ENCODE results near the gene METTL24.
A peak's percentile ranks its signal among the peaks of the same experiment; 100 is the strongest.

METTL24 gene

GRCh38 chr6:110334423-110335180 lies 23.5 kb downstream of the METTL24 start:
- DNase-seq = no peak

DNA sequence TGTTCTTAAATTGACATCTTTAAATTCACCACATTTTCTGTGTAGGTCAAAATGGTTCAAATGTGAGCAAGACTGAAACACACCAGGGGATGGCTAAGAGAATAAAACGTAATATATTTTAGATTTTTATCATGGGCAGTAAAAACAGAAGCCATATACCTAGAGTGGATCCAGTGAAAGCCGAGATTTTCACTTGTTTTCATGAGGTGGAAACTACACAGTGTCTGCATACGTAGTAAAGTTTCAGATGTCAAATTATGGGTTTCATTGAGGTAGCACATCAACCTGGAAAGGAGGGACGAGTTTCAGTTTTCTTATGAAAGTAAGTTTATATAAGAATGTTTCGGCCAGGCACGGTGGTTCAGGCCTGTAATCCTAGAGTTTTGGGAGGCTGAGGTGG lies 25.9 kb downstream of the METTL24 start:
- DNase-seq = no peak

DNA sequence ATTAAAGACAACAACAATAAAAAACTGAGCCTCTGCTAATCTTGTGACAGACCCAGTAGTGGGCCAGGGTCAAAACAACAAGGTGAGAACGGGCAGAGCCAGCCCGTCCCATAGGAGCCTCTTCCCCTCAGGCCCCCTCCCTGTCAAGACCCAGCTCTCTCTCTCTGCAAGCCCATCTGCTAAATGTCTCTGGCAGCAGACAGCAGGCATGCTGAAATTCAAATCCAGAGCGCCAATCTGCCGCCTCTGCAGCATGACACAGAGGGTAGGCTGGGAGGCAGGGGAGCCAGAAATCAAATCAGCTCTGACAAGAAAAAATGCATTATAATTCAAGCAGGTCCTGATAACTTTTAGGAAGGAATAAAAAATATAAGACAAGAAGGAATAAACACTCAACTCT lies 26.3 kb downstream of the METTL24 start:
- DNase-seq = no peak

DNA sequence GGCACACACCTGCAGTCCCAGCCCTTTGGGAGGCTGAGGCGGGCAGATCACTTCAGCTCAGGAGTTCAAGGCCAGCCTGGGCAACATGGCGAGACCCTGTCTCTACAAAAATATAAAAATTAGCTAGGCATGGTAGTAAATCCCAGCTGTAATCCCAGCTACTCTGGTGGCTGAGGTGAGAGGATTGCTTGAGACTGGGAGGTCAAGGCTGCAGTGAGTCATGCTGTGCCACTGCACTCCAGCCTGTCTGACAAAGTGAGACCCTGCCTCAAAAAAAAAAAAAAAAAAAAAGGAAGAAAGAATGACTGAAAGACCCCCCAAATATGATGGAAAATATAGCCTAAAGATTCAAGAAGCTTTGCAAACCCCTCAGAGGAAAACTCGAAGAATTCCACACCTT lies 26.8 kb downstream of the METTL24 start:
- no peak for DNase-seq

DNA sequence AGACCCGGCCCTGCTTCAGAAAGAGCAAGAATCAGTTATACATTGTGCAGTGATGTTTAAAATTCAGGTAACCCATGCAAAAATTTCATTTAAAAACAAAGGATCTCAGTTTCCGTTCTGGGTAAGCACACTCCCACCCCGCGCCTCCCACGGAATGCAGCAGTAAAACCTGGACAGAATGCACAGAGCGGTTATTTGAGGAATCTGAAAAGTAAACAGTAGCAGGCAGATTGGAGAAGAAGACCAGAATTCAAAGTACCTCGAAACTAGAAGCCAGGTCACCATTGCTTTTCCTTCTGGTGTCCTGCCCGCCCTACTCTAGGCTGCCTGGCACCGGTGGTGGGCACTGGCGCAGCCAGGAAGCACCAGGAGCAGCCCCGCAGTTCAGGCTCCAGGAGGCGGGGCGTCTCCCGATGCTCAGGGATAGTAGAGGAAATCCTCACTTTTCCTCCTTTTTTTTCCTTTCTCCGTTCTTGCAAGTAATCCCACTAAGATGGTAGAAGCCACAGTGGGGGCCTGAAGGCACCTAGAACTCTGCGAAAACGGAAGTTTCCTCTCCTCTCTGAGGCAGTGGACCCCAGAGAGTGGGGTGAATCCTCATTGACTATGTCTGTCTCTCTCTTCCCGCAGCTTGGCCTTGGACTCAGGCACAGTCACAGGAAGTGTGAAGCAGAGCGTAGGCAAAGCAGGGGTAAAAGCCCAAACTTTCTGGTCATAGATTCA lies 28.3 kb downstream of the METTL24 start:
- no peak for DNase-seq

- no peak for DNase-seq
Measured at GRCh38 chr6:110329348-110329713, 28.8 kb downstream of the METTL24 start.

DNA sequence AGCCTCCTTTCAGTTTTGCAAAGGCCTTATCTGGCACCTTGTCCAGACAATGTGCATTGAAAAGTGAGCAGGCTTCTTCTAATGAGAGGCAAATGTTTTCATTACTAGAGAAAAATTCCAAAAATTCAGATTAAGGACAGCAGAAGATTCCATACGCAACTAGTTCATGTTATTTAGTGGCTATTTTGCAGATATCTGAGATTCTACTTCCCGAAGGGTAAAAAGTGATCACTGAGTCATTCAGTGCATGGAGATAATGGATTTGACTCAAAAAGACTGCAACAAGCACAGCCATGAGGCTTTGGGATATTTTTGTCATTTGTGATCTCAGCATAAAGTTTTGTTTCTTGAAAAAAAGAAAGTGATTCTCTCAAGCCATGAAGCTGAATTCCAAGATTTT lies 29.9 kb downstream of the METTL24 start:
- no peak for DNase-seq

DNA sequence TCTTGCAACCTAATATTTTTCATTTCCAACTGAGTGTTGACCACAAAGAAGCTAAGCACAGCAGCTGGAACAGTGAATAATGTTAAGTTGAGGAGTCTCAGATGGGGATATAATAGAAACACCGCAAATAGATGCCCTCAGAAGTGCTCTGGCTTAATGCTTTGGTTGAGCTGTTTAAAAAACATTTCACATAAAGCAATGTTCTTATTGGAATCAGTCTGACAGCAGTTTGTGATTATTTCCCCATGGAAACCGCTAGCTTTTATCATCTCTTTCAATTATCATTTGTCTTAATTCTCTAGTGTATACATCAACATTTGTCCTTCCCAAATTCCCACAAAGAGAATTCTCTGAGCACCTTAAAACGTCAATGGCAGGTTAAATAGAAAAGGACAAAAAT lies 30.8 kb downstream of the METTL24 start:
- DNase-seq = no peak

- DNase-seq = no peak
Measured at GRCh38 chr6:110326609-110327008, 31.5 kb downstream of the METTL24 start.

DNA sequence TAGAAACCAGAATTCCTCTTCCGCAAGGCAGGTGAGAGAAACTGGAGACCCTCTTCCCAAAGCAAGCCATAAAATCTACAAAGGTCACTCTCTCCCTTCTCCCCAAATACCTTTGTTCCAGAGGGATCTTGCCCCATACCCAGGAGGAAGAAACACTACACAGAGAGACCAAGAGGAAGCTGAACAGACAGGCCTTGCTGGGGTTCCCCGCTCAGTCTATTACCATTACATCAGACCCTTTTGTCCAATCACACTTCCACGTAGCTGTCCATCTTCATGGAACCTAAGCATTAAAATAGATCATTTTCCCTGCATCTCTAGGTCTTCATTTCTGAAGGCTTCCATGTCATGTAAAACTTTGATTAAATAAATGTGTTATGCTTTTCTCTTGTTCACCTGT lies 32.1 kb downstream of the METTL24 start:
- DNase-seq = no peak

DNA sequence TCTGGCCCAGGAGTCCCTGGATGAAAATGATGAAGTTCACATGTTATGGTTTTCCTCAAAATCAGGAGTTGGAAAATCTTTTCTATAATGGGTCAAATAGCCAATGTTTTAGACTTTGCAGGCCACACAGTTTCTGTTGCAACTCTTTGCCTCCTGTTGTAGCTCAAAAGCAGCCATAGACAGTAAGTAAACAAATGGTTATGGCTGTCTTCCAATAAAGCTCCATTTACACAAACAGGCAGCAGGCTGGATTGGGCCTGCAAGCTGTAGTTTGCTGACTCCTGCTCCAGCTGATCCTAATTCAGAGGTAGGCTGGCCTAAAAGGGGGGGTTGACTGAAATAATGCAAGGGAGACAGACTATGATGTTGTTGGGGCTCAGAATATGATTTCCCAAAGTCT lies 33.0 kb downstream of the METTL24 start:
- no peak for DNase-seq

GRCh38 chr6:110324548-110324947 lies 33.6 kb downstream of the METTL24 start:
- DNase-seq = no peak

- no peak for DNase-seq
Measured at GRCh38 chr6:110323258-110323657, 34.9 kb downstream of the METTL24 start.

DNA sequence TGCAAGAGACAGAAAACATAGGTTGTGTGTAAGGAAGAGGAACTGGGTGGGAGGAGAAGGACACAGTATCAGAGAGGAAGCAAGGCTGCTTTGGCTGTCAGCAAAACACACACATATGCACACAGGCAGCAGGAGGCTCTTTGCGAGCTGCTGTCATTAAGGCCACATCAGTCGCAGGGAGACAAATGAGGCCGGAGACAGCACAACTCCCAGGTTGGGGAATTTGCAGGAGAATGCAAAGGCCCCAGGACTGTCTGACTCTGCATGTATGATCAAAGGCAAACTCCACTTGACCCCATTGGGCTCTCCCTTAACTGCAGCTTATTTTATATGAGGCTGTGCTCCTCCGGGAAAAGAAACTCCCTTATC lies 35.3 kb downstream of the METTL24 start:
- DNase-seq = peak; percentile 53

DNA sequence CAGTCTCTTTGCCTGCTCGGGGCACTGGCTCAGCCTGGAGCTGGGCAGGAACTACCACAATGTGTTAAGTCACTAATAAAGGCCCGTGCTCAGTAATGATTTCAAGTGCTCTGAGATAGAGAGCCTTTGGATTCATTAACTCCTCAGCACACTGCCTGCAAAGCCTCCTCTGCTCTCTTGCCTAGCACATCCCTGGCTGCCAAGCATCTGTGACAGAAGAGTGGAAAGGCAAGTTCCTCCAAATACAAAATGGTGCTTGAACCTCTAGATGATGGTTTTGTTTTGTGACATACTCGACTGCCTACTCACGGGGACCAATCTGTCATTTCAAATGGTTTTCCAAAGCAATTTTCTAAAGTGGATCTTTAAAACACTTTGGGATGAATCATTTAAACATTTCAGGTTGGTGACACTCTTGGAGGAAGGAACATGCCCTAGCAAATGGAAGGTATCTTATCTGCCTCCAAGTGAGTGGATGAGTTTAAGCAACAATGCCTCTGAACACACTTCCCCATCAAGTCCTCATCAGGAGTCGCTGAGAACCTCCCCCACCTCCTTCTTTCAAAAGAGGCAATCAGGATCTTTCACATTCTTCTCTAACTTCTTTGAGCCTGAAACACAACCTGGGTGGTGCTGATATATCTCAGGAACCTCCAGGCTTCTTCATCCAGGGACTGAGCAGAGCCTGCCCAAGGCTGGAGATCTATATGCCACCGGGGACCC lies 35.8 kb downstream of the METTL24 start:
- DNase-seq = peak; percentile 28

GRCh38 chr6:110320307-110320706 lies 37.8 kb downstream of the METTL24 start:
- no peak for DNase-seq

DNA sequence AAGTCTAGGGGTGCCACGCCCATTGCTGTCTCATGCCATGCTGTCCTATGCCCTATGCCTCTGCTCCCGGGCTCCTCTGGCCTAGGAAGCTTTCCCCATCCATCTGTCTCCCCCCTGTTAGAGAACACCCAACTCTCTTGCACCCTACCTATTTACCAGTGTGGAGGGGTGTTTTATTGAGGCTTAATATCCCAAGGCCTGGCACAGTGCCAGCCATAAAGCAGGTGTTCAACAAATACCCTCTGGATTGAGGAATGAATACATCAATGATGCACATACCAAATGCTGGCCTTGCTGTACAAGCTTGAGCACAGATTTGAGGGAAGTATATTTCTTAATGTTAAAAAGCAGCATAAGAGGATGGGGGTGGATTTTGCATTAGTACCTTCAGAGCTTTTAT lies 38.3 kb downstream of the METTL24 start:
- no peak for DNase-seq

DNA sequence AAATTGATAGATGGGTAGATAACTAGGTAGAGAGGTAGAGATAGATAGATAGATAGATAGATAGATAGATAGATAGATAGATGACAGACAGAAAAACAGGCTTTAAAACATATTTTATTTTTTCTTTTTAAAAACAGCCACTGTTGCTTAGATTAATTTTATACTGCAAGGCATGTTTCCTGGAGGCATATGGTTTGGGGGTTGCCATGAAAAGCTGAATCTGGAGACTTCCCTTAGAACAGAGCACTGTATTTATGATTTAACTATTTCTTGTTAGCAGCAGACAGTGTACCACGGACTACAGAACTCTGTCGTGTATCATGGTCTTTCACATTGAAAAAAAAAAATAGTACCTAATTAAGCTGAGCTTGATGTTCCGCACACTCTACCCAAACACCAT lies 38.8 kb downstream of the METTL24 start:
- DNase-seq = no peak

- DNase-seq = no peak
Measured at GRCh38 chr6:110318971-110319370, 39.2 kb downstream of the METTL24 start.

DNA sequence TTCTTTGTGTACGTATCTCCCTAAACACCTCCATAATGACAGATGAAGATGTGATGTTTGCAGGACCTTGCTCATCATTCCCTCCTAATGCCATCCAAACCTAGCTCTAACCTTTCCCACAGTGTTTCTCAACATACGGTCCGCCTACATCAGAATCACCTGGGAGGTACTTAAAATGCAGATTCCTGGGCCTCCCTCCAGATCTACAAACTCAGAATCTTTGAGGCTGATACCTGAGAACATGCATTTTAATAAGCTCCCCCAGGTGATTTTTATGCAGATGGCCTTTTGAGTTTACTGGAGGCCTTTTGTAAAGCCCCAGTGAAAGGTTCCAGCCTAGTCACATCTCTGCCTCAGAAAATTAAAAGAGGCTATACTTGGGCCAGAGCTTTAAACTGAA lies 40.5 kb downstream of the METTL24 start:
- no peak for DNase-seq

DNA sequence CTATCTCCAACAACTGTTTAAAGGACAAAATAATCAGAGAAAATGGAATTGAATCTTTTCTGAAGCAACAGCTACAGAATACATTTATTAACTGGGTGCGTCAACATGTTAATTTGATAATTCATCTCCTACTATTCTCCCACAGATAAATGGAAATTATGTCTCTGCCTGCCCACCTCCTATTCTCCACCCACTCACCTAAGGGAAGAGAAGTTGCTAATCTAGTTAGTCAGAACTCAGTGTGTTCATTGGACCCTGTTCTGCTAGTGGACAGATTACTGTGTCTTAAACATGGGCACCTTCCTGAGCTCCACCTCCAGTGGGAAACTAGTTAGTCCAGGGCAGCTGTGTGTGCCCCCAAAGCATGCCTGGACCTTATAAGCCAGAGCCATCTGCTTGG lies 41.0 kb downstream of the METTL24 start:
- no peak for DNase-seq

DNA sequence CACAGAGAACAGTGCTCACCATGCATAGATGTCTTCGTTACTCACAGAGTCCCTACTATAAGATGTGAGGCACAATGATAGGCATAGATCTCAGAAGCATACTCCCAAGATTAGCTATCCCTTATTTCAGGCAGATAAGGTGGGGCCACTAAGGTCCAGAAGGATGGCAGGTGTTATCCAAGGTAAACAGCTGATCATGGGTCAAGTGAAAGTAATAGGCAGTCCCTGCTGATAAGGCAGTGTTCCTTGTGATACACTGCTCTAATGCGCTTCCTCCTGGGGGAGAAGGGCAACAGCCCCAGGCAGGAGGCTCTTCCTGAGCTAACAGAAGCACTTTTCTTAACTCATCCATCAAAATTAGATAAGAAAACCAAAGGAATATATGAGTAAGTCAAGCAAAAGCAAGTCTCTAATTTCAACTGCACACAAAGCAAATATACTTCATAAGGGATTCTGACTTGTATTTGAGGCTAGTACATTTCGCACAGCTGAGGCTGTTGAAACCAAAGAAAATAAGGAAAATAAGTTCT lies 42.2 kb downstream of the METTL24 start:
- no peak for DNase-seq

GRCh38 chr6:110315207-110315868 lies 42.8 kb downstream of the METTL24 start:
- DNase-seq = no peak

Measured in retina (tissue), 1 donor.